WERI-Rb-1 (cell line): ENCODE measurements around the gene OR9G4.

Experiments
- DNase-seq: peaks from one replicate; pipeline ENCODE4 v3.0.0-alpha.2; 2020
- H3K27ac ChIP-seq: fragments of 250-450 bp; sonication (Bioruptor Pico); 2 replicates; pipeline ENCODE4 v1.5.1; 2020; ENCODE audit warnings: mild to moderate bottlenecking, moderate library complexity
- H3K27me3 ChIP-seq: fragments of 250-450 bp; sonication (Bioruptor Pico); 2 replicates; pipeline ENCODE4 v1.5.1; 2021; ENCODE audit warnings: mild to moderate bottlenecking, low read depth, moderate library complexity; ENCODE audit not compliant: insufficient read depth, severe bottlenecking
- H3K36me3 ChIP-seq: fragments of 250-450 bp; sonication (Bioruptor Pico); 2 replicates; pipeline ENCODE4 v1.5.1; 2020; ENCODE audit warnings: mild to moderate bottlenecking, moderate library complexity
- H3K4me3 ChIP-seq: 2 replicates; pipeline ENCODE4 v1.5.1; 2011; ENCODE audit warnings: low read depth, mild to moderate bottlenecking, control low read depth, low read length
- H3K9me3 ChIP-seq: fragments of 250-450 bp; sonication (Bioruptor Pico); 2 replicates; pipeline ENCODE4 v1.5.1; 2021; ENCODE audit warnings: mild to moderate bottlenecking, moderate library complexity; ENCODE audit not compliant: severe bottlenecking
- CTCF ChIP-seq: IDR thresholded peaks from 2 replicates; pipeline ENCODE4 v1.5.1; 2011; ENCODE audit warnings: low read depth, mild to moderate bottlenecking, control low read depth, inconsistent platforms, low read length

OR9G4 gene

GRCh38 chr11:56748597-56748996 lies at the start of gene OR9G4:
Gene OR9G4 (minus strand): TSS chr11:56748697. CDS start chr11:56743766, 4,931 bp downstream.
- no peak for DNase-seq
- no peak within 1 kb of the TSS for H3K27ac ChIP-seq
- no peak for TF ChIP-seq CTCF
- H3K27me3 ChIP-seq: peaks cover 47% of the 10 kb centered on the region
- H3K36me3 ChIP-seq: no peaks in the 10 kb centered on the region
- no peak within 1 kb of the TSS for H3K4me3 ChIP-seq
- no peaks in the 10 kb centered on the region for H3K9me3 ChIP-seq

DNA sequence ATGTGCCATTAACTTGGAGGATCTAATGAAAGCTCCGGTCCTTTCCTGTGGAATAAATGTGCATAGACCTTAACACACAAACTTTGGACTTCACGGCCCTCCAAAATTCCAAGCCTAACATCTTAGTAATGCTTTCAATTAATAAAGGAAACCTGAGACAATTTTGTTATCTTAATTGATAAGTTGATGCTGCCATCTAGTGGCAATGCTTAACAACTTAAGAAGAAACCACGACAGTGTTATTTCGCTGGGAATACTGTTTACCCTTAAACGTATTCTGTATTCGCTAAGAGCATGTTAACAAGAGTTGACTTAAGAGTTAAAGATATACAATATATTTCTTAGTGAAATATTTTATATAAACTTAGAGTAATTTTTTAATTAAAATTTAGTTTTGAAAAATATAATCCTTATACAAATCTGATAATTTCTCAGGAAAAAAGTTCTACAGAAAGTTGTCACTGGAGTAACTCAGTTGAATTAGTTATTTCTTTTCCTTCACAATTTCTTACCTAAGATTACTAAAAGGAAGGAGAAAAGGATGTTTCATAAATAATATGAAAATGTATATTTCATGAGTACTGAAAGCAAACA lies 35.0 kb upstream of the OR9G4 start:
- no peak overlapping the region for H3K4me3 ChIP-seq
- peak; percentile 7 for DNase-seq
- H3K27ac ChIP-seq: no peak overlapping the region
- no peaks in the 10 kb centered on the region for H3K9me3 ChIP-seq
- TF ChIP-seq CTCF: peak; percentile 27; the same call in 1 of the 2 replicates
- no peaks in the 10 kb centered on the region for H3K36me3 ChIP-seq
- peaks cover 20% of the 10 kb centered on the region for H3K27me3 ChIP-seq

GRCh38 chr11:56782167-56782847 lies 33.8 kb upstream of the OR9G4 start:
- H3K9me3 ChIP-seq: no peaks in the 10 kb centered on the region
- no peak for TF ChIP-seq CTCF
- peaks cover 31% of the 10 kb centered on the region for H3K27me3 ChIP-seq
- H3K36me3 ChIP-seq: no peaks in the 10 kb centered on the region
- no peak overlapping the region for H3K27ac ChIP-seq
- DNase-seq: no peak
- H3K4me3 ChIP-seq: no peak overlapping the region

DNA sequence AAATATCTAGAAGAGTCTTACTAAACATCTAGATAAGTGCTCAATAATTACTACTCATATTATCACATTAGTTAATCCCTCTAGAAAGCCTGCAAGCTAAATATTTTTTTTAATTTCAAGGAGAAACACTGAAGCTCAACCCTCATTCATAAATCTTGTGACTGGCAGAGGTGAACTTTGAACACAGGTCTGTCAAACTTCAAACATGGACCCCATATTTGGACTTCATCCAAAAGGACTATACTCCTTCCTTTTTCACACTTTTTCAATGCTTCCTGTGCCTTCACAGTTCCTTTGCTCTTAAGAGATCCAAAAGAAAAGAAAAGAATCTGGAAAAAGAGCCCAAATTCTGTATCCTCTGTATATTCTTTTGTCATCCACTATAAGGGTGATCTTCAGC lies 28.3 kb upstream of the OR9G4 start:
- Histone ChIP-seq H3K9me3 (no peaks in the 10 kb centered on the region), H3K27me3 (peaks cover 34% of the 10 kb centered on the region), H3K27ac (no peak overlapping the region), H3K4me3 (no peak overlapping the region), H3K36me3 (no peaks in the 10 kb centered on the region)
- no peak for DNase-seq
- no peak for TF ChIP-seq CTCF

GRCh38 chr11:56764976-56765375 lies 16.5 kb upstream of the OR9G4 start:
- H3K4me3 ChIP-seq: no peak overlapping the region
- no peak for DNase-seq
- H3K9me3 ChIP-seq: no peaks in the 10 kb centered on the region
- H3K36me3 ChIP-seq: no peaks in the 10 kb centered on the region
- no peak for TF ChIP-seq CTCF
- peaks cover 19% of the 10 kb centered on the region for H3K27me3 ChIP-seq
- no peak overlapping the region for H3K27ac ChIP-seq
